ENCODE data around the gene HHIPL1.

Gene HHIPL1

GRCh38 chr14:99688210-99688581 lies 43.3 kb downstream of the HHIPL1 start:
- H3K4me3 ChIP-seq (ENCODE audit: low read depth, low read length) = no peak overlapping the region
- TF ChIP-seq CTCF (IDR thresholded peaks at IDR 0.05; ENCODE audit: low read depth, low read length) = no peak

GRCh38 chr14:99688629-99689028 lies 43.7 kb downstream of the HHIPL1 start:
- TF ChIP-seq CTCF (IDR thresholded peaks at IDR 0.05; ENCODE audit: low read depth, low read length) = 0 out of 2 replicates have a peak, but pooled peaks have one; percentile 4
- H3K4me3 ChIP-seq (ENCODE audit: low read depth, low read length) = no peak overlapping the region

- no peak overlapping the region for H3K4me3 ChIP-seq (ENCODE audit: low read depth, low read length)
- TF ChIP-seq CTCF (IDR thresholded peaks at IDR 0.05; ENCODE audit: low read depth, low read length) = no peak
Measured at GRCh38 chr14:99689266-99690236, 44.6 kb downstream of the HHIPL1 start.

- no peak for TF ChIP-seq CTCF (IDR thresholded peaks at IDR 0.05; ENCODE audit: low read depth, low read length)
Measured at GRCh38 chr14:99690636-99691035, 45.7 kb downstream of the HHIPL1 start.

GRCh38 chr14:99691111-99691885 lies 46.4 kb downstream of the HHIPL1 start:
- TF ChIP-seq CTCF (IDR thresholded peaks at IDR 0.05; ENCODE audit: low read depth, low read length) = no peak
- no peak overlapping the region for H3K4me3 ChIP-seq (ENCODE audit: low read depth, low read length)

More at GRCh38 chr14:99690636-99691035, 45.7 kb downstream of the HHIPL1 start:
- H3K4me3 ChIP-seq (ENCODE audit: low read depth, low read length) = no peak overlapping the region

DNA sequence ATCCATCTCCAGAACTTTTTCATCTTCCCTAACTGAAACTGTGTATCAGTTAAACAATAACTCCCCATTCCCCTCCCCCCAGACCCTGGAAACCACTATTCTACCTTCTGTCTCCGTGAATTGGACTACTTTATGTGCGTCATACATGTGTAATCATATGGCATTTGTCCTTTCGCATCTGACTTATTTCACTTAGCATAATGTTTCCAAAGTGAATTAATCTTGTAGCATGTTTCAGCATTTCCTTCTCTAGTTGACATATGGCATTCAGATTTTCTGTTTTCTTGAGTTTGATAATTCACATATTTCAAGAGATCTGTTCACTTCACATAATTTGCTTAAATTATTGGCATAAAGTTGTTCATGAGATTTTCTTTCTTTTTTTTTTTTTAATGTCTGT lies 49.0 kb downstream of the HHIPL1 start:
- no peak for TF ChIP-seq CTCF (IDR thresholded peaks at IDR 0.05; ENCODE audit: low read depth, low read length)
- no peak overlapping the region for H3K4me3 ChIP-seq (ENCODE audit: low read depth, low read length)

DNA sequence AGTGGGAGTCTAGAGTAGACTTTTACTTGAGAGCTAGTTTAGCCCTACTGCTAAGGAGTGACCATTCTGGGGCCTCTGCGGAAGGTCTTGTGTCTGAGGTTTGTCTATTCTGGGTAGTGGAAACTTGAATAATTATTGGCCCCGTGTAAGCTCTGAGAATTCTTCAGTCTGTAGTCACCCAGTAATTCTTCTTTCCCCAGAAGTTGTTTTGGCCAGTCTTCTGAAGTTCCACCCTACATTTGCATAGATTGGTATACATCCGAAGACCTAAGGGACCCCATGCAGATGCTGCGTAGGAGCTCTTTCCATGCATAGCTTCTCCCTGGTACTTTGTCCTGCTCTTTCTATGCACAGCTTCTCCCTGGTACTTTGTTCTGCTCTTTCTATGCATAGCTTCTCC lies 52.0 kb downstream of the HHIPL1 start:
- no peak for TF ChIP-seq CTCF (IDR thresholded peaks at IDR 0.05; ENCODE audit: low read depth, low read length)

More for the DNA sequence above, 52.0 kb downstream of the HHIPL1 start:
- no peak overlapping the region for H3K4me3 ChIP-seq (ENCODE audit: low read depth, low read length)

Measured in WI38 (cell line).